Loucy (cell line): ENCODE data around the gene PRR12.

ENCODE experiments used
- EZH2phosphoT487 ChIP-seq: fragments of 200-600 bp; IDR thresholded peaks from 2 replicates; pipeline ENCODE4 v1.6.1; 2018; ENCODE audit warnings: antibody characterized with exemption, mild to moderate bottlenecking, moderate library complexity, borderline replicate concordance
- TF ChIP-seq, protein P1 (sequence below): fragments of 200-600 bp; sonication (generic); conservative IDR thresholded peaks from 2 replicates; pipeline ENCODE4 v1.5.1; 2014; ENCODE audit warnings: mild to moderate bottlenecking, antibody characterized with exemption, low read length

DNA sequence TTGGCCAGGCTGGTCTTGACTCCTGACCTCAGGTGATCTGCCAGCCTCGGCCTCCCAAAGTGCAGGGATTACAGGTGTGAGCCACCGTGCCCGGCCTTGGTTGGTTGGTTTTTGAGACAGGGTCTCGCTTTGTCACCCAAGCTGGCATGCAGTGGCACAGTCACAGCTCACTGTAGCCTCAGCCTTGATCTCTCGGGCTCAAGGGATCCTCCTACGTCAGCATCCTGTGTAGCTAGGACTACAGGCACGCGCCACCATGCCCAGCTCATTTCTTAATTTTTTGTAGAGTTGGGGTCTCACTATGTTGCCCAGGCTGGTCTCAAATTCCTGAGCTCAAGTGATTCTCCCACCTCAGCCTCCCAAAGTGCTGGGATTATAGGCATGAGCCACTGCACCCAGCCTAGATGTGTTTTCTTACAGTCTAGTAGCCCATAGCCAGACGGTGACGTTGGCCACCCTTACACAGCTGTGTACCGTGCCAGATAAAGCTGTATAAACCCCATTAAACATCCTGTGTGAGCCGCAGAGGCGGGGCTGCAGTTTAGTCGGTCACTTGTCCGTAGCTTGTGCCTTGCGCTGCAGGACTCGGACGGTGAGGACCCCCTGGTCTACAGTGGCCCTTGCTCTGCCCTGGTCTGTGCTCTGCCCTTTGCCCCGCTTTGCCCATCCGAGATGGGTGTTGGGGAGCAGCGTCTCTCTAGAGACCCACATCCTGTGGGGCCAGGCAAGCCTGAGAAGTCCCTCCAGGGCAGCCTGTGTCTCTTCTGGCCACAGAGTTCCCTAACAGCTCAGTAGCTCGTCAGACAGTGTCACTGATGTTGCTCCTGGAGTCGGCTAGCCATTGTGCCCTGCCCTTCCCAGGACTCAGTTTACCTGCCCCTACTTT lies 64.8 kb downstream of the PRR12 start:
- TF ChIP-seq, protein P1, sequence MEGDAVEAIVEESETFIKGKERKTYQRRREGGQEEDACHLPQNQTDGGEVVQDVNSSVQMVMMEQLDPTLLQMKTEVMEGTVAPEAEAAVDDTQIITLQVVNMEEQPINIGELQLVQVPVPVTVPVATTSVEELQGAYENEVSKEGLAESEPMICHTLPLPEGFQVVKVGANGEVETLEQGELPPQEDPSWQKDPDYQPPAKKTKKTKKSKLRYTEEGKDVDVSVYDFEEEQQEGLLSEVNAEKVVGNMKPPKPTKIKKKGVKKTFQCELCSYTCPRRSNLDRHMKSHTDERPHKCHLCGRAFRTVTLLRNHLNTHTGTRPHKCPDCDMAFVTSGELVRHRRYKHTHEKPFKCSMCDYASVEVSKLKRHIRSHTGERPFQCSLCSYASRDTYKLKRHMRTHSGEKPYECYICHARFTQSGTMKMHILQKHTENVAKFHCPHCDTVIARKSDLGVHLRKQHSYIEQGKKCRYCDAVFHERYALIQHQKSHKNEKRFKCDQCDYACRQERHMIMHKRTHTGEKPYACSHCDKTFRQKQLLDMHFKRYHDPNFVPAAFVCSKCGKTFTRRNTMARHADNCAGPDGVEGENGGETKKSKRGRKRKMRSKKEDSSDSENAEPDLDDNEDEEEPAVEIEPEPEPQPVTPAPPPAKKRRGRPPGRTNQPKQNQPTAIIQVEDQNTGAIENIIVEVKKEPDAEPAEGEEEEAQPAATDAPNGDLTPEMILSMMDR = no peak
- TF ChIP-seq EZH2phosphoT487 = no peak
